Gastrocnemius medialis (tissue), 4 donors: ENCODE data around the gene SYT14.
"Not testable (repeated sequence)": the region's sequence is repeated elsewhere in the genome, so short reads cannot be mapped to it uniquely, and the experiment has no call there.

Source experiments
- POLR2A ChIP-seq, 2 donors: fragments of 450-650 bp; IDR thresholded peaks; one replicate each; pipeline ENCODE4 v1.6.1; 2017; ENCODE audit warnings: antibody characterized with exemption in 2 of 2, mild to moderate bottlenecking in 2 of 2, moderate library complexity in 2 of 2
- TF ChIP-seq, protein P1 (sequence below), 5 experiments: fragments of 450-650 bp in 3 of 5; fragments of 200-600 bp in 2 of 5; sonication (generic) in 2 of 5; IDR thresholded peaks in 4 of 5; conservative IDR thresholded peaks in 1 of 5; 1 replicate in 4 of 5; 2 replicates in 1 of 5; pipeline ENCODE4 v1.5.1; 2016 to 2019; ENCODE audit warnings: antibody characterized with exemption in 5 of 5, mild to moderate bottlenecking in 3 of 5, moderate library complexity in 3 of 5

DNA sequence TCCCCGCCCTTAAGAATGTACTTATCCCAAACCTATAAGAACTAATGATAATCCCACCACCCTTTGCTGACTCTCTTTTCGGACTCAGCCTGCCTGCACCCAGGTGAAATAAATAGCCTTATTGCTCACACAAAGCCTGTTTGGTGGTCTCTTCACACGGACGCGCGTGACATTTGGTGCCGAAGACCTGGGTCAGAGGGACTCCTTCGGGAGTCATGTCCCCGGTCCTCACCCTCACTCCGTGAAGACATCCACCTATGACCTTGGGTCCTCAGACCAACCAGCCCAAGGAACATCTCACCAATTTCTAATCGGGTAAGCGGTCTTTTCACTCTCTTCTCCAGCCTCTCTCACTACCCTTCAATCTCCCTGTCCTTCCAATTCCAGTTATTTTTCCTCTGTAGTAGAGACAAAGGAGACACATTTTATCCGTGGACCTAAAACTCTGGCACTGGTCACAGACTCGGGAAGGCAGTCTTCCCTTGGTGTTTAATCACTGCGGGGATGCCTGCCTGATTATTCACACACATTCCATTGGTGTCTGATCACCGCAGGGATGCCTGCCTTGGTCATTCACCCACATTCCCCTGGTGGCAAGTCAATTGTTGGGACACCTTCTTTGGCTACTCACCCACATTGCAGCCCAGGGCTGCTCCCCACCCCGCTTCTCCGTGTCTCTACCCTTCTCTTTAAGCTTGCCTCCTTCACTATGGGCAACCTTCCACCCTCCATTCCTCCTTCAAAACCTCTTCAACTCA lies 250.0 kb downstream of the SYT14 start:
- not testable (repeated sequence) for TF ChIP-seq POLR2A (IDR thresholded peaks at IDR 0.05)
- TF ChIP-seq, protein P1, sequence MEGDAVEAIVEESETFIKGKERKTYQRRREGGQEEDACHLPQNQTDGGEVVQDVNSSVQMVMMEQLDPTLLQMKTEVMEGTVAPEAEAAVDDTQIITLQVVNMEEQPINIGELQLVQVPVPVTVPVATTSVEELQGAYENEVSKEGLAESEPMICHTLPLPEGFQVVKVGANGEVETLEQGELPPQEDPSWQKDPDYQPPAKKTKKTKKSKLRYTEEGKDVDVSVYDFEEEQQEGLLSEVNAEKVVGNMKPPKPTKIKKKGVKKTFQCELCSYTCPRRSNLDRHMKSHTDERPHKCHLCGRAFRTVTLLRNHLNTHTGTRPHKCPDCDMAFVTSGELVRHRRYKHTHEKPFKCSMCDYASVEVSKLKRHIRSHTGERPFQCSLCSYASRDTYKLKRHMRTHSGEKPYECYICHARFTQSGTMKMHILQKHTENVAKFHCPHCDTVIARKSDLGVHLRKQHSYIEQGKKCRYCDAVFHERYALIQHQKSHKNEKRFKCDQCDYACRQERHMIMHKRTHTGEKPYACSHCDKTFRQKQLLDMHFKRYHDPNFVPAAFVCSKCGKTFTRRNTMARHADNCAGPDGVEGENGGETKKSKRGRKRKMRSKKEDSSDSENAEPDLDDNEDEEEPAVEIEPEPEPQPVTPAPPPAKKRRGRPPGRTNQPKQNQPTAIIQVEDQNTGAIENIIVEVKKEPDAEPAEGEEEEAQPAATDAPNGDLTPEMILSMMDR (IDR thresholded peaks at IDR 0.05 in 4 of 5, conservative IDR thresholded peaks at IDR 0.05 in 1 of 5) = not testable (repeated sequence)
